Mesenchymal stem cell (in vitro differentiated cells and primary cell): ENCODE measurements around the gene BTG1.

Experiments used
- DNase-seq: peaks from one replicate; pipeline ENCODE4 v3.0.0-alpha.2; 2013
- H2AFZ ChIP-seq: one replicate; pipeline ENCODE4 v1.6.1; 2013; ENCODE audit warnings: low read depth, mild to moderate bottlenecking, control low read depth, inconsistent platforms, low read length, moderate library complexity
- H2AK5ac ChIP-seq: 2 replicates; pipeline ENCODE4 v1.6.1; 2013; ENCODE audit warnings: low read length, moderate library complexity, mild to moderate bottlenecking, inconsistent platforms; ENCODE audit not compliant: severe bottlenecking
- H2BK120ac ChIP-seq: one replicate; pipeline ENCODE4 v1.6.1; 2013; ENCODE audit warnings: low read depth, mild to moderate bottlenecking, inconsistent platforms, low read length, moderate library complexity
- H2BK12ac ChIP-seq, 2 experiments: one replicate each; pipeline ENCODE4 v1.6.1; 2013; ENCODE audit warnings: inconsistent platforms in 2 of 2, low read length in 2 of 2, mild to moderate bottlenecking in 2 of 2, moderate library complexity in 2 of 2, control low read depth in 1 of 2
- H2BK15ac ChIP-seq: one replicate; pipeline ENCODE4 v1.6.1; 2013; ENCODE audit warnings: mild to moderate bottlenecking, low read depth, inconsistent platforms; ENCODE audit not compliant: poor library complexity, severe bottlenecking
- H2BK5ac ChIP-seq: 2 replicates; pipeline ENCODE4 v1.6.1; 2013; ENCODE audit warnings: low read depth, mild to moderate bottlenecking, low read length, control low read depth, inconsistent platforms; ENCODE audit not compliant: poor library complexity, severe bottlenecking
- H3K14ac ChIP-seq, 2 experiments: one replicate each; pipeline ENCODE4 v1.6.1; 2013; ENCODE audit warnings: inconsistent platforms in 2 of 2, low read length in 2 of 2, control low read depth in 1 of 2, mild to moderate bottlenecking in 1 of 2, moderate library complexity in 1 of 2
- H3K18ac ChIP-seq, 2 experiments: one replicate each; pipeline ENCODE4 v1.6.1; 2013; ENCODE audit warnings: inconsistent platforms in 2 of 2, low read length in 2 of 2, control low read depth in 1 of 2, low read depth in 1 of 2, mild to moderate bottlenecking in 1 of 2
- H3K23ac ChIP-seq, 2 experiments: one replicate each; pipeline ENCODE4 v1.6.1; 2013; ENCODE audit warnings: inconsistent platforms in 2 of 2, low read length in 2 of 2, mild to moderate bottlenecking in 2 of 2, moderate library complexity in 2 of 2, control low read depth in 1 of 2
- H3K27ac ChIP-seq: 2 replicates; pipeline ENCODE4 v1.5.1; 2013; ENCODE audit warnings: mild to moderate bottlenecking, moderate library complexity, low read length, control low read depth, inconsistent platforms; ENCODE audit not compliant: poor library complexity, severe bottlenecking
- H3K27me3 ChIP-seq, 2 experiments: 2 replicates each; pipeline versions ENCODE4 v1.6.1 to v1.7.0; 2013; ENCODE audit warnings: low read length in 2 of 2, mild to moderate bottlenecking in 2 of 2, moderate library complexity in 2 of 2, control low read depth in 1 of 2, inconsistent platforms in 1 of 2; ENCODE audit not compliant: control insufficient read depth in 1 of 2, insufficient read depth in 1 of 2
- H3K36me3 ChIP-seq, 2 experiments: 2 replicates each; pipeline versions ENCODE4 v1.6.1 to v1.7.0; 2013; ENCODE audit warnings: low read length in 2 of 2, control low read depth in 1 of 2, inconsistent platforms in 1 of 2, low read depth in 1 of 2, mild to moderate bottlenecking in 1 of 2; ENCODE audit not compliant: insufficient read depth in 2 of 2, control insufficient read depth in 1 of 2
- H3K4ac ChIP-seq, 2 experiments: one replicate each; pipeline ENCODE4 v1.6.1; 2013; ENCODE audit warnings: inconsistent platforms in 2 of 2, low read length in 2 of 2, mild to moderate bottlenecking in 2 of 2, moderate library complexity in 2 of 2, control low read depth in 1 of 2, low read depth in 1 of 2
- H3K4me1 ChIP-seq: 2 replicates; pipeline ENCODE4 v1.6.1; 2013; ENCODE audit warnings: low read depth, low read length, control low read depth; ENCODE audit not compliant: control insufficient read depth, insufficient read depth
- H3K4me2 ChIP-seq: 2 replicates; pipeline ENCODE4 v1.6.1; 2013; ENCODE audit warnings: low read length, mild to moderate bottlenecking, inconsistent platforms; ENCODE audit not compliant: poor library complexity, severe bottlenecking
- H3K4me3 ChIP-seq, 2 experiments: 2 replicates each; pipeline versions ENCODE4 v1.5.1 to v1.7.0; 2013; ENCODE audit warnings: low read length in 2 of 2, mild to moderate bottlenecking in 2 of 2, control low read depth in 1 of 2, low read depth in 1 of 2; ENCODE audit not compliant: insufficient read depth in 1 of 2
- H3K79me1 ChIP-seq: replicated peaks from 2 replicates; pipeline ENCODE4 v1.6.1; 2013; ENCODE audit warnings: mild to moderate bottlenecking, control low read depth, low read length, inconsistent platforms; ENCODE audit not compliant: poor library complexity, severe bottlenecking
- H3K9ac ChIP-seq: 2 replicates; pipeline ENCODE4 v1.7.0; 2013; ENCODE audit warnings: mild to moderate bottlenecking, low read length, moderate library complexity
- H3K9me3 ChIP-seq: 2 replicates; pipeline ENCODE4 v1.7.0; 2013; ENCODE audit warnings: mild to moderate bottlenecking, low read length; ENCODE audit not compliant: control insufficient read depth
- H4K8ac ChIP-seq: one replicate; pipeline ENCODE4 v1.6.1; 2013; ENCODE audit warnings: inconsistent platforms, mild to moderate bottlenecking, low read length, moderate library complexity
- H4K91ac ChIP-seq: one replicate; pipeline ENCODE4 v1.6.1; 2013; ENCODE audit warnings: mild to moderate bottlenecking, low read length, inconsistent platforms
- WGBS: methylation state at CpG from one replicate; pipeline ENCODE4 v1.1.7; 2013; ENCODE audit warnings: mixed read lengths; 5-methylcytosine and 5-hydroxymethylcytosine counted together

BTG1 gene

GRCh38 chr12:92192360-92192759, 46.7 kb upstream of the BTG1 start:
- Histone ChIP-seq H3K4ac (no peak overlapping the region), H2BK12ac (no peak overlapping the region), H3K23ac (no peak overlapping the region), H3K36me3 (no peaks in the 10 kb centered on the region), H2AFZ (no peak overlapping the region), H3K79me1 (no peaks in the 10 kb centered on the region), H2BK5ac (no peak overlapping the region), H3K18ac (no peak overlapping the region), H3K9me3 (peaks cover 11% of the 10 kb centered on the region), H3K4me3 (no peak overlapping the region), H4K91ac (no peak overlapping the region), H3K27me3 (no peaks in the 10 kb centered on the region), H3K4me2 (no peak overlapping the region), H4K8ac (no peak overlapping the region), H2BK120ac (no peak overlapping the region), H3K14ac (no peak overlapping the region), H2AK5ac (no peak overlapping the region), H3K9ac (no peak overlapping the region), H3K27ac (no peak overlapping the region), H3K4me1 (no peaks in the 10 kb centered on the region), H2BK15ac (no peak overlapping the region)
- no peak for DNase-seq

- Histone ChIP-seq H2BK12ac (no peak overlapping the region), H3K36me3 (no peaks in the 10 kb centered on the region), H4K91ac (no peak overlapping the region), H3K27ac (no peak overlapping the region), H4K8ac (no peak overlapping the region), H2AK5ac (no peak overlapping the region), H2BK15ac (no peak overlapping the region), H3K9ac (no peak overlapping the region), H3K4ac (no peak overlapping the region), H2AFZ (no peak overlapping the region), H2BK120ac (no peak overlapping the region), H3K27me3 (no peaks in the 10 kb centered on the region), H3K4me3 (no peak overlapping the region), H3K14ac (no peak overlapping the region), H3K4me1 (no peaks in the 10 kb centered on the region), H3K9me3 (peaks cover 2% of the 10 kb centered on the region), H3K23ac (no peak overlapping the region), H3K79me1 (no peaks in the 10 kb centered on the region), H2BK5ac (no peak overlapping the region), H3K4me2 (no peak overlapping the region), H3K18ac (no peak overlapping the region)
- WGBS, result no CpG with 5 or more reads among the region's 3 CpGs
- no peak for DNase-seq
Measured at GRCh38 chr12:92191061-92191460, 45.4 kb upstream of the BTG1 start.

DNA sequence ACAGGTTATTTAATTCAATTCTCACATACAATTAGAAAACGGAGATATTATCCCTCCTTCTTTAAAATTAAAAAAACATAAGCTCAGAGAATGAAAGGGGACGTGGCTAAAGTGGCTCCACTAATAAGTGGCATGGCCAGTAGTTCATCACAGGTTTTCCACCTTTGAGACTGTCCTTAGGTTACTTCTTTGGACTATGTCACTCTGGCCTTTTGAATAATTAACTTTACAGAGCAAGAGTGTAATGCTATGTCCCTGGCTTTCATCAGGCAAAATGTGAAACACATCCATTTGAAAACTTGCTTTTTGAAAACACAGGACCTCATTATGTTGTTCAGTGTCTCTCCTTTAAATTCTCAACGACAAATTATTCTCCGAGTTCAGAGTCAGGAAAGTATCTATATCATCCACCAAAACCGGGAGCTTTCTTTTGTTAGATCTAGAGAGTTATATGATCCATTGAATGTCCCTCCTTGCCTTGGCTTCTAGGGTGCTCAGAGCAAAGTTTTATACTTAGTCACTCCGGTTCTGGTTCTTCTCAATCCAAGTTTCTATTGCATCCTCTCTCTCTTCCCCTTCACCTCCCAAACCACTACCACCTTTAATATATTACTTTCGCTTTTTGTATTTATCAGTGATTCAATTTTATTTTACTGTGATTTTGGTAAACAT, 43.0 kb upstream of the BTG1 start:
- Histone ChIP-seq H3K79me1 (no peaks in the 10 kb centered on the region), H3K23ac (no peak overlapping the region), H3K4me2 (no peak overlapping the region), H3K27me3 (no peaks in the 10 kb centered on the region), H3K14ac (no peak overlapping the region), H2AFZ (no peak overlapping the region), H3K27ac (no peak overlapping the region), H2BK15ac (no peak overlapping the region), H3K18ac (no peak overlapping the region), H2AK5ac (no peak overlapping the region), H2BK12ac (no peak overlapping the region), H3K4me3 (no peak overlapping the region), H2BK5ac (no peak overlapping the region), H3K9me3 (no peaks in the 10 kb centered on the region), H3K36me3 (no peaks in the 10 kb centered on the region), H2BK120ac (no peak overlapping the region), H3K4ac (no peak overlapping the region), H4K91ac (no peak overlapping the region), H4K8ac (no peak overlapping the region), H3K9ac (no peak overlapping the region), H3K4me1 (no peaks in the 10 kb centered on the region)
- no peak for DNase-seq
- 93% methylated on average over 3 of the region's 7 CpGs for WGBS

DNA sequence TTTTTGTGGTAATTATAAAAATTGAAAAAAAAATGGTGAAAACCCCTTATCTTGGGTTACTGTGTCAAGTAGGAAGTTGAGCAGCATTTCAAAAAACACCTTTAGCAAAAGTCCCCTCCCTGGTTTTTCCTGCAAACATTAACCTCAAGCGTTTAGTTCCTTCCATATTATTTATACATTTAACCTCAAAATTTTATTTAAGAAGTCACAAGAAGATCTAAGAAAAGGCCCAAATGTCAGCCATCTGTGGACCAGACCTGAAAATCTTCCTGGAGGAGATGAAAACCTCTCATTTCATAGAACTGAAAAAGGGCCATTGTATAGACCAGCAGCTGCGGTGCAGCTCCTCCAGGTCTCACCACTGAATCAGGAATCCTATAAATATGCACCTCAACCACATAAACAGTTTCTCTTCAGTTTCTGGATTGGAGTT, 40.4 kb upstream of the BTG1 start:
- H3K4me1 ChIP-seq, result no peaks in the 10 kb centered on the region
- 94% methylated on average over 1 of the region's 2 CpGs for whole genome bisulfite sequencing

More for the DNA sequence above, 40.4 kb upstream of the BTG1 start:
- Histone ChIP-seq H3K4me3 (no peak overlapping the region), H3K4ac (no peak overlapping the region), H3K14ac (no peak overlapping the region), H3K23ac (no peak overlapping the region), H4K8ac (no peak overlapping the region), H2BK15ac (no peak overlapping the region), H2BK12ac (no peak overlapping the region), H2BK120ac (no peak overlapping the region), H2AK5ac (no peak overlapping the region), H2AFZ (no peak overlapping the region), H3K18ac (no peak overlapping the region), H3K27ac (no peak overlapping the region), H4K91ac (no peak overlapping the region), H3K27me3 (no peaks in the 10 kb centered on the region), H3K79me1 (no peaks in the 10 kb centered on the region), H3K36me3 (no peaks in the 10 kb centered on the region), H3K4me2 (no peak overlapping the region), H2BK5ac (no peak overlapping the region), H3K9ac (no peak overlapping the region), H3K9me3 (no peaks in the 10 kb centered on the region)
- no peak for DNase-seq
